UCSD-AML1 (cell line): ENCODE data around the gene ARHGAP30.
"Not testable (repeated sequence)": the region's sequence is repeated elsewhere in the genome, so short reads cannot be mapped to it uniquely, and the experiment has no call there.

Experiments
- DNase-seq: peaks from one replicate; lab custom pipeline; 2025; ENCODE audit not compliant: unreplicated experiment; lab: John Stamatoyannopoulos, UW

ARHGAP30 gene

DNA sequence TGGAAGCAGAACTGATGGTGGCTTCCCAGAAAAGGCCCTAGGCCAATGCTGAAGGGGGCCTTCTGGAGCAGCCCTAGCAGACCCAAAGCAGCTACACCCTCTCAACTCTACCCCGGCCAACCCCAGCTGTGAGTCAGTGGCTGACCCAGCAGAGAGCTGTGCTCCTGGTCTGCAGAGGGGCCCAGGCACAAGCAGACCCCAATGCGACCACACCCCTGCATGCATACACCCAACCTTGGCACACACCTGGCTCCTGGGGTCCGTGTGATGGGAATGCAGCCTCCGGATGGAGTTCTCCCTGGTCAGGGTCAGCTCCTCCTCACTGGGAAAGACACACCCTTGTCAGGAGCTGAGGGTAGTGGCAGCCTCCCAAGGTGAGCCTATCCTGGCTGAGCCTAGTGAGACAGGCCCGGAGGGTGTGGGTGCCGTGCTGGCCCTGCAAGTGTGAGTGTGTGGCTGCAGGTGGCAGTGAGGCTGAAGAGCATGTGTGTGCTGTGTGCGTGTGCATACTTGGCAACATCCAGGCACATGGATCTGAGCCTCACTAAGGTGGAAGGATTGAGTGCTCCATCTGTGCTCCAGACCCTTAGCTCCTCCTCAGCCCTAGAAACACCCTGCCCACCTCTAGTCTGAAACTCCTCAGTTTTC lies 3.9 kb upstream of the ARHGAP30 start:
- no peak for DNase-seq

DNA sequence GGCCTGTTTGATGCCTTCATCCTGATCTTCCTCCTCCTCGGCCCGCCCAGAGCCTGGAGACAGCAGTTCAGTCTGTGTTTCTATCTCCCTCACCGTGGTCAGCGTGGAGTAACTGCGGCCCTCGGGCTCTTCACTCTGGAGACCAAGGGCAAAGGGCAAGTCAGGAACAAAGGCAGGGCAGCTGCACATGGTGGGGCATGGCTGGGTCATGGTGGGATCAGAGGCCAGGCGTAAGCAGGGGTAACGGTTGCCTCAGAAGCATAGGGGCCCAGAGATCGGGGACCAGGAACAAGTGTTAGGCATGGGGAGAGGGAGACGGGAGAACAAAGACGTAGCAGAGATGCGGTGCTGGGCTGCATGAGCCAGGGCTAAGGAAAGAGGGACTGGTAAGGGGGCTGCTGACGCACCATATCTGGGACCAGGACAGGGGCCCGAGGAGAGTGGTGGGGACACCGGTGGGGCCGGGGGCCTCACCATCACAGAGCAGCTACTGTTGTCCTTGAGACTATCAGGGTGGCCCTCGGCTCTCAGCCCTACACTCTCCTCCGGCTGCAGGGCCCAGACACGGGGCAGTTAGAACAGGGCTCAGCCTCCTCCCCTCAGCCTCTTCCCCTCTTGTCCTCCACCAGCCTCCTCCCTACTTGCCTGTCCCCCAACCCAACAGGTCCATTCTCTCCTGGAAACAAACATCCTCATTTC lies 3.2 kb upstream of the ARHGAP30 start:
- no peak for DNase-seq

DNA sequence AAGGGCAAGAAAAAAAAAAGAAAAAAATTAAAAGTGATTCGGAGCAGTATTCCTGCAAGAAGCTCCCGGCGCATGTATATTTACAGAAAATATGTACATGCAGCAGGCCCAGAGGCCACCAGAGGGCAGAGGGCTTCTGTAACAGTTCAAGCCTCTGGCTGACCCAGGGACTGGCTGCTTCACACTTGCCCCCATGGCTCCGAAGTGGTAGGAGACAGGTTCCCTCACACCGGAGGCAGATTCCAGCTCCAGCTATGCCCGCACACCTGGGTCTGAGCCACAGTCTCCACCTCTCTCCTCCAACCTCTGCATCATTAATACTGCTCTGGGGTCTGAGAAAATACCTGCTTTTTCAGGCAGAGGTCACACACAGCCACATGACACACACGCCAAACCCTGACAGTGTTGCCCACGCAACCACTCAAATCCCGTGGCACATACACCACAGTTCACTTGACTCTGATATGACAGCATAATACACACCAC lies 2.2 kb upstream of the ARHGAP30 start:
- peak; percentile 67 for DNase-seq

DNA sequence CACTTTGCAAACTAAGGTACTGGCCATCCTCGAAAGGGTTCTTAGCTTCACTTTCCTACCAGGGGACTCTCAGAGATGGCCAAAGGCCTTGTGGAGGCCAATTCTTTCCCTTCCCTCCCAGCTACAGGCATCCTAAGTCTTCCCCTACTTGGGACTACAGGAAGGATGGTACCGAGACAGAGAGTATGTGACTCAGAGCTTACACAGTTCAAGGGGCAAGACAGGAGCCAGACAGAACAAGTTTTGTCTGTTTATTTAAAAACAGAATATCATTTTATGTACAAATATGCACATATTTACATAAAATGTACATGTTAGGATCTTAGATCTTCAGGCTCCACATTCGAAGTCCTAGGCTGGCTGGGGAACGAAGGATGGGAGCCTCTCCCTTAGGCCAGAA lies 1.1 kb upstream of the ARHGAP30 start:
- DNase-seq: no peak

DNA sequence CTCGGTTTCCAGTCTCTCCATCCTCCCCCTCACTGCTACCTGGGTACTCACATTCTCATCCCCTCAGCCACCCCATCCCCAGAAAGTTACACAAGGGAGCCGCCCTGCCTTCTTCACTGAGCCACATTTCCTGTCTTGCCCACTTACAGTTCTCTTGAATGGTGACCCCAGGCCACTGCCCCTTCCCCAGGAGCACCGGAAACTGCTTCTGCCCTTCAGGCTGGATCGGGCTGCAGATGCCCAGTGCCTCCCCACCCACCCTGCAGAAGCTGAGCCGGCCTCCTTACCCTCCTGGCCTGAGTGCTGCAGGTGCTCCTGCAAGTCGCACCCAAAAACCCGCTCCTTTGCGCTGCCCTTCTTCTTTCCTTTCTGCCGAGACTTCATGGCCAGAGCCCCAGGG lies 450 bp downstream of the ARHGAP30 start:
- DNase-seq: no peak

DNA sequence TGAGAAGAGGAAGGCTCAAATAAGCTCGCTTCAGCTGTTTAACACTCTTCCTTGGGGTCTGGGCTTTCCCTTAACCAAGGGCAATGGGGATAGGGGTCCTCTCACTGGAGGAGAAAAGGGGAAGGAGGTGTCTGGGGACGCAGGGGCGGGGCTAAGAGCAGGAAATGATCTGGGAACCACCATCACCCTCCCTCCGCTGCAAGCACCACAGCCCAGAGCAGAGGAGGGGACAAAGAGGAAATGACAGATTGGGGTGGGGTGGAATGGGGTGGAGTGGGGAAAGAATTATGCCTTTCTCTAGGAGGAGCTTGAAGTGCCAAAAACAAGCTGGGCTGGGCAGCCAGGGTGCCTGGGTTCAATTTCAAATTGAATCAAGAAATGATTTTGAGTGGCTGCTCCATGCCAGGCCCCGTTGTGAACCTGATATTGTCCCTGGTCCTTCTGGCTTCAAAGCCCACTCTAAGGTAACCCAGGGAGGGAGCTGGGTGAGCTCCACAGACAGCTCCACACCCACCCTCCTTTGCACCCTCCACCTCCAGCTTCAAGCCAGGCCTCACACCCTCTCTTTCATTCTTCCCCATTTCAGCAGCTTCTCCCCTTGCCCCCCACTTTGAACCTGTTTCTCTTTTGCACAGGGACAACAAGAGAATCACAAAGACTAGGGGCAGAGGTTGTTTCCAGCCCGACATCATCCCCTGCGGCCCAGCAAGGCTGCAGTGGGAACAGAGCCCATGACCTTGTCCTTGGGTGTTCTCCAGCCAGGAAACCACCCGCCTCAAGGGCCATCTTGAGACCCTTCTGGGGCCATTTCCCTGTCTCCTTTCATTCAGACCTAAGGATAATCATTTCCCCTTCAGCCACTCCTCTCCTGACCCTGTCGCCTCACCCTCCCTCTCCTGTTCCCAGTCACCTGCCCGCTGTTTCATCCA lies 1.1 kb downstream of the ARHGAP30 start:
- DNase-seq: peak; percentile 87

DNA sequence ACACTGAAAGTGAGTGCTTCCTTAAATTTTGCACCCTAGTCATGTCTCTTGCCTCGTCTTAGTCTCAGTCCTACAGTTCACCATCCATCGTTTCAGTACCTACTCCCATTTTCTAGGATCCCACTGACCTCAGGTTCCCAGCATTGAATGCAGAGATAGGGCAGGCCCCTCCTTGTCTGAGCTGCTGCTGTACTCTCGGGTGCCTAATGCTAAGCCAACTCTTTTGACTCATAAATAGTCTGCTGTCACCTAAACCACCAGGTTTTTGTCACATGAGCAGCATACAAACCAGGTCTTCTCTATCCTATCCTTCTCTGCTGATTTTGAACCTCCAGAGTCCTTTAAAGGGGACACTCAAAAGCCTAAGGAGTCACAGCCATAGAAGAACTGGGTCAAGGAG lies 3.0 kb downstream of the ARHGAP30 start:
- no peak for DNase-seq

DNA sequence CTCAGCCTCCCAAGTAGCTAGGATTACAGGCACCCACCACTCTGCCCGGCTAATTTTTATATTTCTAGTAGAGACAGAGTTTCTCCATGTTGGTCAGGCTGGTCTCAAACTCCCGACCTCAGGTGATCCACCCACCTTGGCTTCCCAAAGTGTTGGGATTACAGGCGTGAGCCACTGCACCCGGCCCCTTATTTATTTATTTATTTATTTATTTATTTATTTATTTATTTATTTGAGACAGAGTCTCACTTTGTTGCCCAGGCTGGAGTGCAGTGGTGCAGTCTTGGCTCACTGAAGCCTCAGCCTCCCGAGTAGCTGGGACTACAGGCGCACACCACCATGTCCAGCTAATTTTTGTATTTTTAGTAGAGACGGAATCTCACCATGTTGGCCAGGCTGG lies 4.0 kb downstream of the ARHGAP30 start:
- DNase-seq: not testable (repeated sequence)

DNA sequence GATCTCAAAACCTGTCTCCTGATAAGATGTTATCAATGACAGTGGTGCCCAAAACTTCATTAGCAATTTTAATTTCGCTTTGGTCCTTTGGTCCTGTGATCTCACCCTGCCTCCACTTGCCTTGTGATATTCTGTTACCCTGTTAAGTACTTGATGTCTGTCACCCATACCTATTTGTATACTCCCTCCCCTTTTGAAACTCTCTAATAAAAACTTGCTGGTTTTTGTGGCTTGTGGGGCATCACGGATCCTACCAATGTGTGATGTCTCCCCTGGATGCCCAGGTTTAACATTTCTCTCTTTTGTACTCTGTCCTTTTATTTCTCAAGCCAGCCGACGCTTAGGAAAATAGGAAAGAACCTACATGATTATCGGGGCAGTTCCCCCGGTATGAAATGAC lies 5.8 kb downstream of the ARHGAP30 start:
- not testable (repeated sequence) for DNase-seq

DNA sequence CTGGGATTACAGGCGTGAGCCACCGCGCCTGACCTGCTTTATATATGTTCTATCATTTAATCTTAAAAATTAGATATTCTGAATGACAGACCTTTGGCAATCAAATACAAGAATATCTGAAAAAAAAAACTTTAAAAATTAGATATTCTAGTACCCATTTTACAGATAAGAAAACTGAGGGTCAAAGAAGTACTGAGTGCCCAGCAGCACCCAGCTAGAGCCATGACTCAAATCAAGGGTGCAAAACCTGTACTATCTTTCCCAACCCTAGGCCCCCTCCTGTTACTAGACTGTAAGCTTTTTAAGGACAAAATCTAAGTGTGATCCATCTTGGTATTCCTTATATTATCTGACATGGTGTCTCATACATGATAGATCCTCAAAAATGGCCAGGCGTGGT lies 8.3 kb downstream of the ARHGAP30 start:
- DNase-seq: no peak

DNA sequence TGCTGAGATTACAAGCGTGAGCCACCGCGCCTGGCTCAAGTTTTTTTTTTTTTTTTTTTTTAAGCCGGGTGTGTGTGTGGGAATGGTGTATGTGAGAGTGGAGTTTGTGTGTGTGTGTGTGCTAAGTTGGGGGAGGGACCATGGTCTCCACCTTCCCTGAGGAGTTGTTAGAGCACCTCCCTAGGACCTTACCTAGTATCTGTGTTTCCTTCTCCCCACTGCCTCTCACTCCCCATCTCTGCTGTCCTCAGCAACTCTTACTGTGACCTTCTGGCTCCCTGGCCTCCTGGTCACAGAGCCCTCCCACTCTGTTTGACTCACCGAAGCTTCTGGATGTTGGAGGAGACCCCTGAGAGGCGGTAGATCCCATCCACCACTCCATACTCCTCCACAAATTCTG lies 10.4 kb downstream of the ARHGAP30 start:
- DNase-seq: no peak

DNA sequence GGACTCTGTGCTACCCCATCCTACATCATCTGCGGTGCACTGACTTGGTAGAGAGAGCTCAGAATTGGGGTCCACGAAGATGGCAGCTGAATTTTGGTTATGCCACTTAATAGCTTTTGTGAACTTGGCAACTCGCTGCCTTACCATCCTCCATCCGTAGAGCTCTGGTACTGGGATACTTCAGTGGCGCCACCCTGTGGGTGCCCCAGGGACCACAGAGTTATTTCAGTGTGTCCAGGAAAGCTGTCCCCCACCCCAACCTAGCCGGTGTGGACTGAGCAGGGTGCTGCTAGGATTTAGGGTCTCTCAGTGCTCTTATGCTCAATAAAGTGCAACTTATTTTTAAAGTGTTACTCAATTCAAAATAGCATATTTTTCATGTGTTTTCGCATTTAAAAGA lies 14.9 kb downstream of the ARHGAP30 start:
- peak; percentile 24 for DNase-seq

DNA sequence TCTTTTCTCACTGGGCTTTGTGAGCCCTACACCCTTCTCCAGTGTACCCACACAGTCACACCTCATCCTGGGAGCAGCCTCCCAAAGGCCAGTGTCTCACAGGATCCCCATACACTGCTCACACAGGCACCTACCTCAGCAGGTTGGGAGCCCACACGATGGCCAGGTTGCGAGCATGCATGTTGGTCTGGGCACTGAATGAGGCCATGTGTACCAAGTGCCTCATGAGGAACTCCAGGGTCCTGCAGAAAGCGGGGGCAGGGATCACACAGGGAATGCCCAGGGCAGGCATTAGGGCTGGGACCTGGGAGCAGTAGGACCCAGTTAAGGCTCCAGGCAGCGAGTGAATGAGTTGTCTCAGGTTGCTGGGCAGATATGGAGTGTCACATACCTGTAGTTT lies 15.5 kb downstream of the ARHGAP30 start:
- no peak for DNase-seq

DNA sequence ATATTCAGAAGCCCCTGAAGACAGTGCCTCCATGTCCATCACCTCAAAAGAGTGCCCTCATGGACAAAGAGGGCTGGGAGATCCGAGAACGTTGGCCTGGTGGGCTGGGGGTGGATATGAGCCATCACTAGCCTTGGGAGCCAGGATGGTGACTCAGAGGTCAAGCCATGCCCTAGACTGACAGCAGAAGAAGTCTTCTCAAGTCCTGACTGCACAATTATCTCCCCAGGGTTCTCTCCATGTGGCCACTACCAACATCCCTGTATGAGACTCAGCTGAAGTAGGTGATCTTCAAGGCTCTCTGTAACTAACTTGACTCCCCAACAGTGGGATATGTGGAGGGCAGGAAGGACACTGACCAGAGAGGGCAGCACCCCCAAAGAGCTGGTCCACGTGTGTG lies 16.8 kb downstream of the ARHGAP30 start:
- DNase-seq: no peak

DNA sequence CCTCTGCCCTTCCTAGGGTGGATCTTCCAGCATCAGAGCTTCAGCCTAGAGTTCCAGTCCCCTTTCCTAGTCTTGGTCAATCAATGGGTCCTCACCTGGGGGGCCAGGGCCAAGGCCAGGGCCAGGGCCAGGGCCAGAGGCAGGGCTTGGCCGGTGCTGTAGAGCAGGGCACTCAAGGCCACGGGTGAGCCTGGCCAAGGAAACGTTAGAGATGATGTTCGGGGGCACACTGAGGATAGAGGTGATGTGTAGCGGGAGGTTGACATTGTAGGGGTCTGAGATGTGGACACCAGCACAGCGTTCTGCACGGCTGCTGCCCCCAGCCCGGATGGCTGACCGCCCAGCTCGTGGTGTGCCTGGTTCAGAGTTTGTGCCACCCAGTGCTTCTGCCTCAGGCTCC lies 18.5 kb downstream of the ARHGAP30 start:
- DNase-seq: no peak

DNA sequence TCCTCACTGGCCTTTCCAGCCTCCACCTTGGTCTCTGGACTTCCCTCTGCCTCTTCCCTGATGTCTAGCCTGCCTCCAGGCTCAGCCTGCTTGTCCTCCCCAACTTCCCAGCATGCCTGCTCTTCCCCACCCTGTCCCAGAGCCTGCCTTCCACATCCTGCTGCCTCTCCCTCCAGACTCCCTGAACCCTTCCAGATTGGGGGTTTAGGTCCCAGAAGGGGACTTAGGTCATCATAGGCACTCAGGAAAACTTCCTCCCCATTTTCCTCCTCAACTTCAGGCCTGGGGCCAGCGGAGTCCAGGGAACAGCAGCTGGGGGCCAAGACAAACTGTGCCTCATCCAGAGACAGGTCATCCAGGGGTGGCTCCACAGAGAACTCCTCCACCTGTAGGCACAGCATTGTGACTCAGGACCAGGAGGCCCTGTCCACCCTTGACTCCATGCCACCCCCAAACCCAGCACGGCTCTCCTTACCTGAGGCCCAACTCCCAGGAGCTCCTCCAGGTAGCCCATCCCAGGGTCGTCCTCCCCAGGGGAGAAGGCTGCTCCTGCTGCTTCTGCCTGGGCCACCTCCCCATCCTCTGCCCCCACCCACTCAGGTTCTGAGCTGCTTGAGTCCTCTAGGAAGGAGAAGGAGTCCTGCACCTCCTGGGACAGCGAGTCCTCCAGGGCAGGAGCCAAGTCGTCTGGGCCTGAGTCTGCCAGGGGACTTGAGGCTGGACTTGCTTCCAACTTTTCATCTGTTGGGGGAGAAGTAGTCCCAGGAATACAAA lies 20.6 kb downstream of the ARHGAP30 start:
- DNase-seq: no peak

DNA sequence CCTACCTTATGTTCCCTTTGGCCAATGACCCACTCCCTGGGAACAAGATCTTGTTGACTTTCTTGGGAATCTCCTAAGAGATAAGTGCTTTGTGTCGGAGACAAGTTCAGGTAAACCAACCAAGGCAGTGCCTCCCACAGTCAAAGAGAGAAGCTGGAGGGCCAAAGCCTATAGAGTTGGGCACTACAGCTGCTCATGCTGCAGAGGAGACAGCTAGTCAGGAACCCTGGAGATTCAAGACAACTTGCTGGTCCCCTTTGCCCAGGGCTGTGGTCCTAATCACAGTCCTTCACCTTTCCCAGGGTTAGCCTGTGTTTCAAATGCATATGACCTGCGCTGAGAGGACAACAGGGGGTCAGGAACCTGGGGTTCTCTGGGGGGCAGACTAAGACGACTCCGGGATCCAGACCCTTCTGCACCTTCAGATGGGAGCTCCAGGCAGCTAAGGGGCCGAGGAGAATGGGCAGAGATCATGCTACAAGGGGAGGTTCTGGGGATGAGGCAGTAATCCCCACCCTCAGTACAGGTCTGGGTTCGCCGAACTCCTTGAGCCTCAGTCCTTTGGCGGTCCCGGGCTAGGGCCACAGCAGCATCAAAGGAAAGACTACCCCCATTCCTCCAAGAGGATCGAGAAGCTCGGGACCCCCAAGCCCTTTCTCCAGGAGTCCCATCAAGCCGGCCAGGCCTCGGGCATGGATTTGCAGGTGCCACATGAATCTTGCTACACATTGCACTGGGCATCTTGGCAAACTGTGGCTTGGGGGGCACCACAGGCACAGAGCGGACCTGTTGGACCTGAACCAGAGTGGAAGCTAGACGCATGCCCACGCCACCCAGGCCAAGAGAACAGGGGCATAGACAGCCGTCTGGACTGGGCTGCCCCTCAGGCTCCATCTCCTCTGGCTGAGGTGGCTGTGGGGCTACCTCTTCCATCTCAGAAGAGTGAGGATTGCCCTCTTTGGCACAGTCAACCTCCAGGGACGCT lies 22.0 kb downstream of the ARHGAP30 start:
- no peak for DNase-seq

DNA sequence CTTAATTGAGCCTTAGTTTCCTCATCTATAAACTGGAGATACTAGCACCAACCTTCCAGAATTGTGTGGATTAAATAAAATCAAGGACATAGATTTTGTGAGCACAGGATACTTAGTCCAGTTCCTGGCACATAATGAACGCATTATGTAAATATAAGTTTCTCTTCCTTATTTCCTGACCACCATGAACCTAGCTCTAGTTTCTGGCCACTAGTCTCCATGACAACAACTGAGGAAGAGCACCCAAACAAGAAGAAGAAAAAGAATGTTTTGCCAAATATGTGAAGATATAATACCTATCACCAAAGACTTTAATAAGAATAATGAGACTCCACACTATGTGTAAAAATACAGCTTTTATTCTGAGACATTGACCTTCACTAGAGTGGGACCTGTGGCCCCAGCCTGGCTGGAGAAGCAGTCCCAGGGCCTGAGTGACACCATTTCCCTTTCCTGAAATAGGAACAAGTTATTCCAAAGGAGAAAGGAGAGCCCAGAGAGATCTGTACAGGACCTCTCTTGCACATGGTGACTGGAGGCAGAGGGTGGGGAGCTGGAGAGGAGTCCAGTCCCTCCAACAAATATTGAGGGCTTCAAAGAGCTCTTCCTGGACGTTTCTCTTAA lies 23.0 kb downstream of the ARHGAP30 start:
- no peak for DNase-seq
